Endodermal cell (in vitro differentiated cells): ENCODE data around the gene DENND4A. TPM values are rescaled to one million over a fixed set of nuclear protein-coding genes. Genes with fewer than 3 reads are reported as not detected.

Experiments used
- DNase-seq: peaks from one replicate; pipeline ENCODE4 v3.0.0-alpha.2; 2017
- H3K27ac ChIP-seq: 2 replicates; pipeline ENCODE4 v1.5.1; 2013; ENCODE audit warnings: mild to moderate bottlenecking, low read depth, low read length, moderate library complexity
- H3K27me3 ChIP-seq: 2 replicates; pipeline ENCODE4 v1.6.1; 2013; ENCODE audit warnings: mild to moderate bottlenecking, low read length, moderate library complexity; ENCODE audit not compliant: insufficient read depth, control insufficient read depth, poor library complexity, severe bottlenecking
- H3K36me3 ChIP-seq: 2 replicates; pipeline ENCODE4 v1.7.0; 2013; ENCODE audit warnings: mild to moderate bottlenecking, low read length, moderate library complexity; ENCODE audit not compliant: control insufficient read depth, insufficient read depth
- H3K4me1 ChIP-seq: one replicate; pipeline ENCODE4 v1.7.0; 2013; ENCODE audit warnings: low read length; ENCODE audit not compliant: control insufficient read depth, insufficient read depth
- H3K4me3 ChIP-seq: 2 replicates; pipeline ENCODE4 v1.5.1; 2013; ENCODE audit warnings: mild to moderate bottlenecking, low read length, moderate library complexity
- H3K9ac ChIP-seq: 2 replicates; pipeline ENCODE4 v1.6.1; 2013; ENCODE audit warnings: mild to moderate bottlenecking, low read length, moderate library complexity; ENCODE audit not compliant: poor library complexity, severe bottlenecking; ENCODE audit errors: extremely low read depth
- H3K9me3 ChIP-seq: 2 replicates; pipeline ENCODE4 v1.6.1; 2013; ENCODE audit warnings: mild to moderate bottlenecking, low read length, moderate library complexity; ENCODE audit not compliant: control insufficient read depth
- H3K27ac Mint-ChIP-seq: 2 replicates; pipeline ENCODE4 v1.8.0; 2020; ENCODE audit warnings: mixed read lengths
- H3K27me3 Mint-ChIP-seq: 2 replicates; pipeline ENCODE4 v1.8.0; 2021; ENCODE audit warnings: mild to moderate bottlenecking, mixed read lengths; ENCODE audit not compliant: insufficient read depth
- H3K36me3 Mint-ChIP-seq: 2 replicates; pipeline ENCODE4 v1.8.0; 2020; ENCODE audit warnings: low read depth, mixed read lengths
- H3K4me1 Mint-ChIP-seq: 2 replicates; pipeline ENCODE4 v1.8.0; 2020; ENCODE audit warnings: mixed read lengths
- H3K4me3 Mint-ChIP-seq: 2 replicates; pipeline ENCODE4 v1.8.0; 2020; ENCODE audit warnings: mild to moderate bottlenecking, moderate library complexity, mixed read lengths
- H3K9me3 Mint-ChIP-seq: 2 replicates; pipeline ENCODE4 v1.8.0; 2020; ENCODE audit warnings: mild to moderate bottlenecking, mixed read lengths
- CTCF ChIP-seq: fragments of 200-600 bp; sonication (generic); conservative IDR thresholded peaks from 2 replicates; pipeline ENCODE4 v1.5.0; 2021; ENCODE audit warnings: antibody characterized with exemption, mild to moderate bottlenecking
- WGBS, 2 experiments: methylation state at CpG; one replicate each; pipeline versions ENCODE4 v1.1.5 to v1.1.7; 2013; ENCODE audit warnings: missing lambda C conversion rate in 2 of 2, mixed read lengths in 1 of 2; ENCODE audit not compliant: insufficient coverage in 1 of 2, insufficient read length in 1 of 2; 5-methylcytosine and 5-hydroxymethylcytosine counted together
- total RNA-seq, 2 donors: library from RNA; stranded (reverse); fragmentation: NEBNext Ultra II Directional in 1 of 2; extraction: Animal tissue kit (Norgen Biotek cat#: 25700) in 1 of 2; gene quantifications; 2 replicates in 1 of 2; 3 replicates in 1 of 2; pipeline ENCODE4 v1.2.1, GENCODE V29; 2021

Gene DENND4A
- total RNA-seq, 2 donors from 2014 or later: 7.3 to 9.8 TPM

GRCh38 chr15:65666257-65666656, 125.8 kb downstream of the DENND4A start:
- no peak overlapping the region for H3K4me3 Mint-ChIP-seq
- H3K27me3 Mint-ChIP-seq: no peaks in the 10 kb centered on the region
- WGBS, 2 experiments: 97 to 100% methylated on average over 3 of the region's 3 CpGs
- H3K4me1 ChIP-seq: no peaks in the 10 kb centered on the region
- peaks cover 2% of the 10 kb centered on the region for H3K36me3 Mint-ChIP-seq
- H3K27me3 ChIP-seq: no peaks in the 10 kb centered on the region
- no peak for TF ChIP-seq CTCF
- no peaks in the 10 kb centered on the region for H3K36me3 ChIP-seq
- no peak overlapping the region for H3K27ac ChIP-seq
- no peaks in the 10 kb centered on the region for H3K9me3 Mint-ChIP-seq
- H3K4me3 ChIP-seq: no peak overlapping the region
- H3K9me3 ChIP-seq: no peaks in the 10 kb centered on the region
- no peak overlapping the region for H3K9ac ChIP-seq
- no peak overlapping the region for H3K27ac Mint-ChIP-seq
- DNase-seq: no peak
- H3K4me1 Mint-ChIP-seq: no peaks in the 10 kb centered on the region

GRCh38 chr15:65663521-65663920, 128.6 kb downstream of the DENND4A start:
- H3K36me3 Mint-ChIP-seq: no peaks in the 10 kb centered on the region
- Histone ChIP-seq H3K4me3 (no peak overlapping the region), H3K9me3 (no peaks in the 10 kb centered on the region), H3K27me3 (no peaks in the 10 kb centered on the region), H3K4me1 (no peaks in the 10 kb centered on the region), H3K27ac (no peak overlapping the region), H3K9ac (no peak overlapping the region), H3K36me3 (no peaks in the 10 kb centered on the region)
- no peak overlapping the region for H3K27ac Mint-ChIP-seq
- H3K27me3 Mint-ChIP-seq: no peaks in the 10 kb centered on the region
- H3K4me1 Mint-ChIP-seq: no peaks in the 10 kb centered on the region
- WGBS, 2 experiments: 90 to 94% methylated on average over 2 to 3 of the region's 3 CpGs
- DNase-seq: no peak
- TF ChIP-seq CTCF: no peak
- no peak overlapping the region for H3K4me3 Mint-ChIP-seq
- no peaks in the 10 kb centered on the region for H3K9me3 Mint-ChIP-seq

- Histone ChIP-seq H3K9me3 (no peaks in the 10 kb centered on the region), H3K9ac (no peak overlapping the region), H3K4me1 (no peaks in the 10 kb centered on the region), H3K4me3 (no peak overlapping the region), H3K27me3 (no peaks in the 10 kb centered on the region), H3K27ac (no peak overlapping the region), H3K36me3 (no peaks in the 10 kb centered on the region)
- Mint-ChIP-seq H3K27ac (no peak overlapping the region), H3K27me3 (no peaks in the 10 kb centered on the region), H3K4me3 (no peak overlapping the region), H3K4me1 (no peaks in the 10 kb centered on the region), H3K9me3 (no peaks in the 10 kb centered on the region), H3K36me3 (no peaks in the 10 kb centered on the region)
- 97 to 100% methylated on average over 1 to 2 of the region's 2 CpGs for WGBS, 2 experiments
- no peak for DNase-seq
- TF ChIP-seq CTCF: no peak
Observed at GRCh38 chr15:65660927-65661326, 131.2 kb downstream of the DENND4A start.
